ENCODE measurements around the gene ECD.

The ECD gene

GRCh38 chr10:73095481-73096021 lies 72.3 kb downstream of the ECD start:
- DNase-seq = peak; percentile 26 to 59 (median 57)
- ChIA-PET CTCF (interaction anchor here (0.6 to 2.7 kb wide), 13 partner anchors 12 to 239 kb away, joined by 3 to 22 read pairs (median 3); partner anchors contain the start of gene NUDT13), POLR2A (interaction anchor here (0.7 to 2.5 kb wide), 9 partner anchors 15 to 905 kb away, joined by 3 to 13 read pairs (median 4); partner anchors contain the start of genes ECD, FAM149B1, MICU1 and NUDT13)
- peaks cover 0 to 3% (median 0%) of the 10 kb centered on the region in 4 experiments for H3K36me3 ChIP-seq (ENCODE audit: control insufficient read depth in 4 of 4, insufficient read depth in 4 of 4, low read length in 3 of 4)
- H3K4me3 ChIP-seq (ENCODE audit: control insufficient read depth in 1 of 7, extremely low read depth in 1 of 7, insufficient read depth in 4 of 7, low read depth in 2 of 7, low read length in 6 of 7) = peak overlapping the region; percentile 13 to 99 (median 91)
- no peaks in the 10 kb centered on the region for H3K9me3 ChIP-seq (ENCODE audit: control extremely low read depth in 1 of 5, control insufficient read depth in 4 of 5, insufficient read depth in 2 of 5, low read depth in 1 of 5, low read length in 4 of 5)
- H3K27ac ChIP-seq (ENCODE audit: insufficient read depth in 1 of 2, low read depth in 1 of 2, low read length in 2 of 2, poor library complexity in 1 of 2, severe bottlenecking in 2 of 2) = peak overlapping the region; percentile 88 to 96
- no peaks in the 10 kb centered on the region for H3K27me3 ChIP-seq (replicated peaks in 2 of 5; ENCODE audit: control insufficient read depth in 4 of 5, insufficient read depth in 5 of 5, low read length in 4 of 5)
- H3K4me1 ChIP-seq (ENCODE audit: control extremely low read depth in 1 of 4, control insufficient read depth in 4 of 4, insufficient read depth in 4 of 4, low read length in 3 of 4) = peaks cover 3 to 28% (median 18%) of the 10 kb centered on the region in 4 experiments
- 0% methylated on average over 8 of the region's 14 CpGs for WGBS (ENCODE audit: insufficient coverage)

- Histone ChIP-seq H3K27ac (ENCODE audit: insufficient read depth in 1 of 2, low read depth in 1 of 2, low read length in 2 of 2, poor library complexity in 1 of 2, severe bottlenecking in 2 of 2) (peak overlapping the region; percentile 88 to 96), H3K27me3 (replicated peaks in 2 of 5; ENCODE audit: control insufficient read depth in 4 of 5, insufficient read depth in 5 of 5, low read length in 4 of 5) (no peaks in the 10 kb centered on the region), H3K36me3 (ENCODE audit: control insufficient read depth in 4 of 4, insufficient read depth in 4 of 4, low read length in 3 of 4) (peaks cover 0 to 3% (median 0%) of the 10 kb centered on the region in 4 experiments), H3K9me3 (ENCODE audit: control extremely low read depth in 1 of 5, control insufficient read depth in 4 of 5, insufficient read depth in 2 of 5, low read depth in 1 of 5, low read length in 4 of 5) (no peaks in the 10 kb centered on the region), H3K4me3 (ENCODE audit: control insufficient read depth in 1 of 7, extremely low read depth in 1 of 7, insufficient read depth in 4 of 7, low read depth in 2 of 7, low read length in 6 of 7) (peak overlapping the region; percentile 13 to 99 (median 91)), H3K4me1 (ENCODE audit: control extremely low read depth in 1 of 4, control insufficient read depth in 4 of 4, insufficient read depth in 4 of 4, low read length in 3 of 4) (peaks cover 3 to 28% (median 18%) of the 10 kb centered on the region in 4 experiments)
- CTCF ChIA-PET = interaction anchor here (1.0 to 2.7 kb wide), 9 partner anchors 11 to 62 kb away, joined by 3 to 22 read pairs (median 4); partner anchors contain the start of gene NUDT13
- WGBS (ENCODE audit: insufficient coverage) = no CpG with 5 or more reads among the region's 5 CpGs
- DNase-seq = no peak
- POLR2A ChIA-PET = interaction anchor here (0.7 to 2.5 kb wide), 7 partner anchors 15 to 469 kb away, joined by 3 to 13 read pairs (median 4); partner anchors contain the start of genes ECD, FAM149B1, MICU1 and NUDT13
Observed at GRCh38 chr10:73094986-73095480, 72.8 kb downstream of the ECD start.

- H3K27ac ChIP-seq (ENCODE audit: insufficient read depth in 1 of 2, low read depth in 1 of 2, low read length in 2 of 2, poor library complexity in 1 of 2, severe bottlenecking in 2 of 2) = peak overlapping the region in 1 of 2 experiments; percentile 96
- H3K27me3 ChIP-seq (replicated peaks in 2 of 5; ENCODE audit: control insufficient read depth in 4 of 5, insufficient read depth in 5 of 5, low read length in 4 of 5) = no peaks in the 10 kb centered on the region
- H3K4me3 ChIP-seq (ENCODE audit: control insufficient read depth in 1 of 7, extremely low read depth in 1 of 7, insufficient read depth in 4 of 7, low read depth in 2 of 7, low read length in 6 of 7) = peak overlapping the region in 3 of 7 experiments; percentile 83 to 99 (median 97)
- WGBS (ENCODE audit: insufficient coverage) = 100% methylated on average over 1 of the region's 2 CpGs
- POLR2A ChIA-PET = interaction anchor here (0.9 kb wide), 1 partner anchor 62 kb away, joined by 6 read pairs; no protein-coding TSS in a partner anchor
- no peaks in the 10 kb centered on the region for H3K9me3 ChIP-seq (ENCODE audit: control extremely low read depth in 1 of 5, control insufficient read depth in 4 of 5, insufficient read depth in 2 of 5, low read depth in 1 of 5, low read length in 4 of 5)
- no peak for DNase-seq
- CTCF ChIA-PET = interaction anchor here (1.0 to 2.5 kb wide), 5 partner anchors 10 to 40 kb away, joined by 3 to 11 read pairs (median 4); no protein-coding TSS in a partner anchor
- H3K36me3 ChIP-seq (ENCODE audit: control insufficient read depth in 4 of 4, insufficient read depth in 4 of 4, low read length in 3 of 4) = no peaks in the 10 kb centered on the region
- peaks cover 3 to 28% (median 18%) of the 10 kb centered on the region in 4 experiments for H3K4me1 ChIP-seq (ENCODE audit: control extremely low read depth in 1 of 4, control insufficient read depth in 4 of 4, insufficient read depth in 4 of 4, low read length in 3 of 4)
Observed at GRCh38 chr10:73093922-73094850, 73.6 kb downstream of the ECD start.

- no peaks in the 10 kb centered on the region for H3K27me3 ChIP-seq (replicated peaks in 2 of 5; ENCODE audit: control insufficient read depth in 4 of 5, insufficient read depth in 5 of 5, low read length in 4 of 5)
- DNase-seq = no peak
- CTCF ChIA-PET = interaction anchor here (1.0 to 1.3 kb wide), 3 partner anchors 15 to 32 kb away, joined by 3 to 4 read pairs (median 3); no protein-coding TSS in a partner anchor
- WGBS (ENCODE audit: insufficient coverage) = 100% methylated on average over 1 of the region's 3 CpGs
- H3K4me3 ChIP-seq (ENCODE audit: control insufficient read depth in 1 of 7, extremely low read depth in 1 of 7, insufficient read depth in 4 of 7, low read depth in 2 of 7, low read length in 6 of 7) = no peak overlapping the region
- H3K9me3 ChIP-seq (ENCODE audit: control extremely low read depth in 1 of 5, control insufficient read depth in 4 of 5, insufficient read depth in 2 of 5, low read depth in 1 of 5, low read length in 4 of 5) = no peaks in the 10 kb centered on the region
- peaks cover 3 to 28% (median 18%) of the 10 kb centered on the region in 4 experiments for H3K4me1 ChIP-seq (ENCODE audit: control extremely low read depth in 1 of 4, control insufficient read depth in 4 of 4, insufficient read depth in 4 of 4, low read length in 3 of 4)
- H3K27ac ChIP-seq (ENCODE audit: insufficient read depth in 1 of 2, low read depth in 1 of 2, low read length in 2 of 2, poor library complexity in 1 of 2, severe bottlenecking in 2 of 2) = no peak overlapping the region
- POLR2A ChIA-PET = no interaction called here
- H3K36me3 ChIP-seq (ENCODE audit: control insufficient read depth in 4 of 4, insufficient read depth in 4 of 4, low read length in 3 of 4) = no peaks in the 10 kb centered on the region
Observed at GRCh38 chr10:73092830-73093229, 75.0 kb downstream of the ECD start.

- Histone ChIP-seq H3K4me3 (ENCODE audit: control insufficient read depth in 1 of 7, extremely low read depth in 1 of 7, insufficient read depth in 4 of 7, low read depth in 2 of 7, low read length in 6 of 7) (no peak overlapping the region), H3K4me1 (ENCODE audit: control extremely low read depth in 1 of 4, control insufficient read depth in 4 of 4, insufficient read depth in 4 of 4, low read length in 3 of 4) (no peaks in the 10 kb centered on the region), H3K36me3 (ENCODE audit: control insufficient read depth in 4 of 4, insufficient read depth in 4 of 4, low read length in 3 of 4) (peaks cover 0 to 2% (median 0%) of the 10 kb centered on the region in 4 experiments), H3K9me3 (ENCODE audit: control extremely low read depth in 1 of 5, control insufficient read depth in 4 of 5, insufficient read depth in 2 of 5, low read depth in 1 of 5, low read length in 4 of 5) (no peaks in the 10 kb centered on the region), H3K27ac (ENCODE audit: insufficient read depth in 1 of 2, low read depth in 1 of 2, low read length in 2 of 2, poor library complexity in 1 of 2, severe bottlenecking in 2 of 2) (no peak overlapping the region), H3K27me3 (replicated peaks in 2 of 5; ENCODE audit: control insufficient read depth in 4 of 5, insufficient read depth in 5 of 5, low read length in 4 of 5) (no peaks in the 10 kb centered on the region)
- DNase-seq = no peak
- CTCF ChIA-PET = interaction anchor here (1.0 kb wide), 1 partner anchor 9 kb away, joined by 3 read pairs; the partner anchor contains the start of gene P4HA1
- POLR2A ChIA-PET = no interaction called here
Observed at GRCh38 chr10:73088304-73088703, 79.5 kb downstream of the ECD start.

- no peak overlapping the region for H3K4me3 ChIP-seq (ENCODE audit: control insufficient read depth in 1 of 7, extremely low read depth in 1 of 7, insufficient read depth in 4 of 7, low read depth in 2 of 7, low read length in 6 of 7)
- H3K27me3 ChIP-seq (replicated peaks in 2 of 5; ENCODE audit: control insufficient read depth in 4 of 5, insufficient read depth in 5 of 5, low read length in 4 of 5) = no peaks in the 10 kb centered on the region
- H3K27ac ChIP-seq (ENCODE audit: insufficient read depth in 1 of 2, low read depth in 1 of 2, low read length in 2 of 2, poor library complexity in 1 of 2, severe bottlenecking in 2 of 2) = no peak overlapping the region
- ChIA-PET CTCF (no interaction called here), POLR2A (no interaction called here)
- H3K36me3 ChIP-seq (ENCODE audit: control insufficient read depth in 4 of 4, insufficient read depth in 4 of 4, low read length in 3 of 4) = peaks cover 0 to 2% (median 0%) of the 10 kb centered on the region in 4 experiments
- H3K4me1 ChIP-seq (ENCODE audit: control extremely low read depth in 1 of 4, control insufficient read depth in 4 of 4, insufficient read depth in 4 of 4, low read length in 3 of 4) = no peaks in the 10 kb centered on the region
- WGBS (ENCODE audit: insufficient coverage) = no CpG with 5 or more reads among the region's 4 CpGs
- DNase-seq = no peak
- no peaks in the 10 kb centered on the region for H3K9me3 ChIP-seq (ENCODE audit: control extremely low read depth in 1 of 5, control insufficient read depth in 4 of 5, insufficient read depth in 2 of 5, low read depth in 1 of 5, low read length in 4 of 5)
Observed at GRCh38 chr10:73086816-73087215, 81.0 kb downstream of the ECD start.

Data from common myeloid progenitor, CD34-positive (primary cell).